Memory B cell (primary cell): Measurements from ENCODE around the gene DNAH14.
"Not testable (repeated sequence)": the region's sequence is repeated elsewhere in the genome, so short reads cannot be mapped to it uniquely, and the experiment has no call there.

Experiments used
- ATAC-seq: fragments of 150-1000 bp; cut with Tn5 transposase; 2 replicates; pipeline ENCODE4 v1.10.0; 2021; ENCODE audit warnings: low read depth, mild to moderate bottlenecking, moderate library complexity
- DNase-seq, 2 donors: peaks; one replicate each; pipeline ENCODE4 v3.0.0; 2022; ENCODE audit warnings: low spot score in 2 of 2
- H3K27ac Mint-ChIP-seq: one replicate; pipeline ENCODE4 v1.8.0; 2022; ENCODE audit warnings: mild to moderate bottlenecking, moderate library complexity, mixed read lengths
- H3K27me3 Mint-ChIP-seq: one replicate; pipeline ENCODE4 v1.8.0; 2022; ENCODE audit warnings: mixed read lengths
- H3K36me3 Mint-ChIP-seq: one replicate; pipeline ENCODE4 v1.8.0; 2022; ENCODE audit warnings: mild to moderate bottlenecking, mixed read lengths
- H3K4me1 Mint-ChIP-seq: one replicate; pipeline ENCODE4 v1.8.0; 2022; ENCODE audit warnings: mixed read lengths
- H3K4me3 Mint-ChIP-seq: one replicate; pipeline ENCODE4 v1.8.0; 2022; ENCODE audit warnings: mild to moderate bottlenecking, moderate library complexity, mixed read lengths
- H3K9me3 Mint-ChIP-seq: one replicate; pipeline ENCODE4 v1.8.0; 2022; ENCODE audit warnings: mixed read lengths

The DNAH14 gene

DNA sequence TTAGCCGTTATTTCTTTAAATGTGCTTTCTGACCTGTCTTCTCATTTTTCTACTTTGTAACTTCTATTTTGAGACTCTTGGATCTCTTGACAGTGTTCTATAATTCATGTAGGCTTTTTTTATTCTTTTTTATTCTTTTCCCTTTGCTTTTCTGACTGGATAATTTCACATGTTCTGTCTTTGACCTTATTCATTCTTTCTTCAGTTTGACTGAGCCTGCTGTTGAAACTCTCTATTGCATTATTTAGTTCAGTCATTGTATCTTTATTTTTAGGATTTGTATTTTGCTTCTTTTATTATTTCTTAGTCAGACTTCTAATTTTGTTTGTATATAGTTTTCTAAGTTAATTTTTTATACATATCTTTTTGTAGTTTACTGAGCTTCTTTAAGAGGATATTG is 66.1 kb downstream of the DNAH14 start:
- H3K4me3 Mint-ChIP-seq, result no peak overlapping the region
- H3K4me1 Mint-ChIP-seq, result no peaks in the 10 kb centered on the region
- no peak for ATAC-seq
- no peak for DNase-seq
- no peak overlapping the region for H3K27ac Mint-ChIP-seq
- H3K36me3 Mint-ChIP-seq, result peaks cover 2% of the 10 kb centered on the region
- H3K9me3 Mint-ChIP-seq, result peaks cover 18% of the 10 kb centered on the region
- H3K27me3 Mint-ChIP-seq, result no peaks in the 10 kb centered on the region

DNA sequence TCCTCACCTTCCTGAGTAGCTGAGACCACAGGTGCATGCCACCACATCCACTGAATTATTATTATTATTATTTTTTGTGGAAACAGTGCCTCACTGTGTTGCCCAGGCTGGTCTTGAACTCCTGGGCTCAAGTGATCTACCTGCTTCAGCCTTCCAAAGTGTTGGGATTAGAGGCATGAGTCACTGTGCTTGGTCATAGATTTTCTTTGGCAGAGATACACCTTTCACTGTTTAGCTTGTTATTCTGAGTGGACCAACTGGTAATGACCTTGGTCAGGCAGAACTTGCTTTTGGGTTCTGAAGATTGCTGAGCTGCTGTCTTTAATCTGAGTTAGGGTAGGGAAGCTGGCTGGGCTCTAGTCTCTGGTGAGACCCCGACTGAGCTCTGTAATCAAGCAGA is 66.8 kb downstream of the DNAH14 start:
- no peak overlapping the region for H3K4me3 Mint-ChIP-seq
- DNase-seq (no peak), ATAC-seq (no peak)
- H3K4me1 Mint-ChIP-seq, result no peaks in the 10 kb centered on the region
- no peaks in the 10 kb centered on the region for H3K27me3 Mint-ChIP-seq
- H3K36me3 Mint-ChIP-seq, result peaks cover 2% of the 10 kb centered on the region
- no peak overlapping the region for H3K27ac Mint-ChIP-seq
- peaks cover 19% of the 10 kb centered on the region for H3K9me3 Mint-ChIP-seq

DNA sequence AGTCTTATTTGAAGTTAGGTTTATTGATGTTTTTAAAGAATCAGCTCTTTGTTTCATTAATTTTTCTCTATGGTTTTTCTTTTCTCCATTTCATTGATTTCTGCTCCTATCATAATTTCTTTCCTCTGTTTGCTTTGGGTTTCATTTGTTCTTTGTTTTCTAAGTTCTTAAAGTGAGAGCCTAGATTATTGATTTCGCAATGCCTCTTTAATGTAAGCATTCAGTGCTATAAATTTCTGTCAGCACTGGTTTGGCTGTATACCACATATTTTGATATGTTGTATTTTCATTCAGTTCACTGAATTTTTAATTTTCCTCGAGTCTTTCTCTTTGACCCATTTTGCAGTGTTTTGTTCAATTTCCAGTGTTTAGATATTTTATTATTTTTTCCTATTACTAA is 68.7 kb downstream of the DNAH14 start:
- Mint-ChIP-seq H3K4me1 (no peaks in the 10 kb centered on the region), H3K27me3 (no peaks in the 10 kb centered on the region), H3K27ac (no peak overlapping the region), H3K4me3 (no peak overlapping the region), H3K36me3 (peaks cover 2% of the 10 kb centered on the region), H3K9me3 (peaks cover 16% of the 10 kb centered on the region)
- DNase-seq, result no peak
- no peak for ATAC-seq

DNA sequence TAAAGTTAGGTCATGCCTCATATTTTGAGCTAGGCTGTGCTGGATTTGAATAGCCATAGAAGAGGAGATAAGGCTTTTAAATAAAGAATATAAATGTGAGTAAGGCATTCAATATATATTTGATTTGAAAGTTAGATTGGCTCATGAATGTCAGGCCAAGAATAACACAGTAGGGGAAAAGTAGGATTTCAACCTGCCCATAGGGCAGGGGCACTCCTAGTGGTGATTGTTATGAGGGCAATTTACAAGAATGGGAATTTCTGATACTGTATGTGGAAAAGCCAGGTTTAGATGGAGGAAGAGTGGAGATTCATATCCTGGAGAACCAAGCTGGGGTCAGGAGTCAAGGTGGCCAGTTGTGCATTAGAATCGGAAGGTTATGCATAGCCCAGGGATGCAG is 74.9 kb downstream of the DNAH14 start:
- no peak overlapping the region for H3K4me3 Mint-ChIP-seq
- H3K9me3 Mint-ChIP-seq, result peaks cover 18% of the 10 kb centered on the region
- H3K4me1 Mint-ChIP-seq, result no peaks in the 10 kb centered on the region
- DNase-seq (no peak), ATAC-seq (no peak)
- no peaks in the 10 kb centered on the region for H3K36me3 Mint-ChIP-seq
- peaks cover 4% of the 10 kb centered on the region for H3K27me3 Mint-ChIP-seq
- H3K27ac Mint-ChIP-seq, result no peak overlapping the region

- H3K4me3 Mint-ChIP-seq, H3K27me3 Mint-ChIP-seq, DNase-seq, H3K27ac Mint-ChIP-seq, ATAC-seq, H3K4me1 Mint-ChIP-seq, H3K36me3 Mint-ChIP-seq: not testable (repeated sequence)
- peaks cover 18% of the 10 kb centered on the region for H3K9me3 Mint-ChIP-seq
These were observed 76.9 kb downstream of the DNAH14 start for GRCh38 chr1:225006352-225006751.

DNA sequence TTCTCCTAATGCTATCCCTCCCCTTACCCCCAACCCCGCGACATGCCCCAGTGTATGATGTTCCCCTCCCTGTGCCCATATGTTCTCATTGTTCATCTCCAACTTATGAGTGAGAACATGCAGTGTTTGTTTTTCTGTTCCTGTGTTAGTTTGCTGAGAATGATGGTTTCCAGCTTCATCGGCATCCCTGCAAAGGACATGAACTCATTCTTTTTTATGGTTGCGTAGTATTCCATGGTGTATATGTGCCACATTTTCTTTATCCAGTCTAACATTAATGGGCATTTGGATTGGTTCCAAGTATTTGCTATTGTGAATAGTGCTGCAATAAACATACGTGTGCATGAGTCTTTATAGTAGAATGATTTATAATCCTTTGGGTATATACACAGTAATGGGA is 78.6 kb downstream of the DNAH14 start:
- H3K4me3 Mint-ChIP-seq, H3K27me3 Mint-ChIP-seq, DNase-seq, H3K4me1 Mint-ChIP-seq, H3K36me3 Mint-ChIP-seq, H3K27ac Mint-ChIP-seq, ATAC-seq: not testable (repeated sequence)
- H3K9me3 Mint-ChIP-seq, result peaks cover 24% of the 10 kb centered on the region

DNA sequence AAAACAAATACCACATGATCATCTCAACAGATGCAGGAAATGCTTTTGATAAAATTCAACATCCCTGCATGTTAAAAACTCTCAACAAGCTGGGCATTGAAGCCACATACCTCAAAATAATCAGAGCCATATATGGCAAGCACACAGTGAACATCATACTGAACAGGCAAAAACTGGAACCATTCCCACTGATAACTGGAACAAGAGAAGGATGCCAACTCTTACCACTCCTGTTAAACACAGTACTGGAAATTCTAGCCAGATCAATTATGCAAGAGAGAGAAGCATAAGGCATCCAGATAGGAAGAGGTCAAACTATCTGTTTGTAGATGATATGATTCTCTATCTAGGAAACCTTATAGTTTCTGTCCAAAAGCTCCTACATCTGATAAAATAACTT is 91.6 kb downstream of the DNAH14 start:
- Mint-ChIP-seq H3K9me3 (peaks cover 14% of the 10 kb centered on the region), H3K36me3 (peaks cover 2% of the 10 kb centered on the region), H3K27me3 (peaks cover 2% of the 10 kb centered on the region), H3K27ac (no peak overlapping the region), H3K4me1 (no peaks in the 10 kb centered on the region), H3K4me3 (no peak overlapping the region)
- DNase-seq, result no peak
- no peak for ATAC-seq

- Mint-ChIP-seq H3K9me3 (peaks cover 9% of the 10 kb centered on the region), H3K36me3 (no peaks in the 10 kb centered on the region), H3K4me1 (no peaks in the 10 kb centered on the region), H3K27me3 (no peaks in the 10 kb centered on the region), H3K4me3 (no peak overlapping the region), H3K27ac (no peak overlapping the region)
- no peak for ATAC-seq
- no peak for DNase-seq
These were observed 97.2 kb downstream of the DNAH14 start for GRCh38 chr1:225026701-225027100.

GRCh38 chr1:225036441-225036840 is 107.0 kb downstream of the DNAH14 start:
- not testable (repeated sequence) for H3K27ac Mint-ChIP-seq, H3K36me3 Mint-ChIP-seq, H3K27me3 Mint-ChIP-seq, ATAC-seq, H3K9me3 Mint-ChIP-seq, H3K4me3 Mint-ChIP-seq, DNase-seq, H3K4me1 Mint-ChIP-seq

DNA sequence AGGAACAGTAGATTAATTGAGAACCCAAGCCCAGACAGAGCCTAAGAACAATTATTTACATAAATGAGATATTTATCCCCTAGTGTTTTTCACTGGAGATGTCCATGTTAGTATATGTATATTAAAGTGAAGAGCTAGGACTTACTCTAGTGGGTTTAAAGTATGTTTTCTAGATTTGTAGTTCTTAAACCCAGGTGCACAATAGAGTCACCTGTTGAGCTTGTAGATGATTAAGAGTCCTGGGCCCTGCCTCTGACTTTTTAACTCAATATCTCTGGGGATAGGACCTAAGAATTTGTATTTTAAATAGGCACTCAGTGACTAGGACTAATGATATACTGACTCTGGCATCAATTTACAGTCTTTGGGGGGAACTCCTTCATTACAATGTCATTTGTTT is 112.8 kb downstream of the DNAH14 start:
- Mint-ChIP-seq H3K9me3 (no peaks in the 10 kb centered on the region), H3K36me3 (no peaks in the 10 kb centered on the region), H3K27ac (no peak overlapping the region), H3K27me3 (peaks cover 3% of the 10 kb centered on the region), H3K4me1 (no peaks in the 10 kb centered on the region), H3K4me3 (no peak overlapping the region)
- no peak for DNase-seq
- no peak for ATAC-seq

DNA sequence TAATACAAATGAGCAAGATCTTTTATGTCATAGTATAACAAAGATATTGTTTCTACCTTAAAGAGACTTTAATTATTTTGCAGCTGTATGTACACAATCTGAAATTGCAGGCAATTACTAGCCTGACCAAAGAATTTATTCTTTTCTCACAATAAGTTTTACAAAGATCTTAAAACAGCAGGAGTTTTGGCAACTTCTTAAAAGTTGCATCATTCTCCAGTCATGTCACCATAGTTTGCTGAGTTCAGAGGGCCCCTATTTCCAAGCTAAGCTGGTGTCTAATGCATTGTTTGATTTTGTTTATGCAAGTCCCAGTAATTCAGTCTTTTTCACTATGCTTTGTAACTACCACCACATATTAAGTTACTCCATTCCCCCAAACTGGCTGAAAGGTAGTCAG is 114.8 kb downstream of the DNAH14 start:
- Mint-ChIP-seq H3K27me3 (peaks cover 1% of the 10 kb centered on the region), H3K4me3 (no peak overlapping the region), H3K4me1 (no peaks in the 10 kb centered on the region), H3K36me3 (no peaks in the 10 kb centered on the region), H3K27ac (no peak overlapping the region), H3K9me3 (no peaks in the 10 kb centered on the region)
- DNase-seq (no peak), ATAC-seq (no peak)

GRCh38 chr1:225049594-225049993 is 120.1 kb downstream of the DNAH14 start:
- H3K4me3 Mint-ChIP-seq, result no peak overlapping the region
- DNase-seq, result no peak
- peaks cover 1% of the 10 kb centered on the region for H3K27me3 Mint-ChIP-seq
- no peaks in the 10 kb centered on the region for H3K4me1 Mint-ChIP-seq
- no peaks in the 10 kb centered on the region for H3K36me3 Mint-ChIP-seq
- H3K9me3 Mint-ChIP-seq, result no peaks in the 10 kb centered on the region
- no peak overlapping the region for H3K27ac Mint-ChIP-seq
- no peak for ATAC-seq

GRCh38 chr1:225063722-225064121 is 134.2 kb downstream of the DNAH14 start:
- ATAC-seq, result no peak
- H3K4me3 Mint-ChIP-seq, result no peak overlapping the region
- H3K36me3 Mint-ChIP-seq, result no peaks in the 10 kb centered on the region

DNA sequence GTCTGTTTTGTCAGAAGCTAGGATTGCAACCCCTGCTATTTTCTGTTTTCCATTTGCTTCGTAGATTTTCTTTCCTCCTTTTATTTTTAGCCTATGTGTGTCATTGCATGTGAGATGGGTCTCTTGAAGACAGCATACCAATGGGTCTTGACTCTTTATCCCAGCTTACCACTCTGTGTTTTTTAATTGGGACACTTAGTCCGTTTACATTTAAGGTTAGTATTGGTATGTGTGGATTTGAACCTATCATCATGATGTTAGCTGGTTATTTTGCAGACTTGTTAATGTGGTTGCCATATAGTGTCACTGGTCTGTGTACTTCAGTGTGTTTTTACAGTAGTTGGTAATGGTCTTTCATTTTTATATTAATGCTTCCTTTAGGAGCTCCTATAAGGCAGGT is 141.5 kb downstream of the DNAH14 start:
- ATAC-seq (no peak), DNase-seq (no peak)
- H3K27me3 Mint-ChIP-seq, result no peaks in the 10 kb centered on the region
- peaks cover 18% of the 10 kb centered on the region for H3K9me3 Mint-ChIP-seq
- H3K36me3 Mint-ChIP-seq, result no peaks in the 10 kb centered on the region
- no peaks in the 10 kb centered on the region for H3K4me1 Mint-ChIP-seq
- no peak overlapping the region for H3K4me3 Mint-ChIP-seq
- no peak overlapping the region for H3K27ac Mint-ChIP-seq

More at GRCh38 chr1:225063722-225064121, 134.2 kb downstream of the DNAH14 start:
- no peak for DNase-seq
- peaks cover 2% of the 10 kb centered on the region for H3K27me3 Mint-ChIP-seq
- H3K4me1 Mint-ChIP-seq, result no peaks in the 10 kb centered on the region
- peaks cover 13% of the 10 kb centered on the region for H3K9me3 Mint-ChIP-seq
- H3K27ac Mint-ChIP-seq, result no peak overlapping the region

DNA sequence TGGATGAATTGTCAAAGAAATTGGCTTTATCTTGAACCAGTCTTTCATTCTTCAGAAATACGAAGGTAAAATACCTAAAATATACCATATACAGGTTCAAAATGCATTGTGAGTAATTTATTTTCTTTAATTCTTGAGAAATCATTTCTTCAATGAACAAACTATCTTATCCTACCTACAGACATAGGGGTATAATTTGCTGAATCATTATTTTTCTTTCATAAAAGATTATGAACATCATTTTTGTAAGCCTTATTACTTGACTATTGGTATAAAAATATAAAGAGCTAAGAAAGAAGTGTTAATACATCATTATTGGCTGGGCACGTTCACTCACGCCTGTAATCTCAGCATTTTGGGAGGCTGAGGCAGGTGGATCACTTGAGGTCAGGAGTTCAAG is 167.7 kb downstream of the DNAH14 start:
- DNase-seq (no peak), ATAC-seq (no peak)
- Mint-ChIP-seq H3K36me3 (no peaks in the 10 kb centered on the region), H3K27ac (no peak overlapping the region), H3K27me3 (no peaks in the 10 kb centered on the region), H3K4me3 (no peak overlapping the region), H3K9me3 (peaks cover 12% of the 10 kb centered on the region), H3K4me1 (no peaks in the 10 kb centered on the region)

DNA sequence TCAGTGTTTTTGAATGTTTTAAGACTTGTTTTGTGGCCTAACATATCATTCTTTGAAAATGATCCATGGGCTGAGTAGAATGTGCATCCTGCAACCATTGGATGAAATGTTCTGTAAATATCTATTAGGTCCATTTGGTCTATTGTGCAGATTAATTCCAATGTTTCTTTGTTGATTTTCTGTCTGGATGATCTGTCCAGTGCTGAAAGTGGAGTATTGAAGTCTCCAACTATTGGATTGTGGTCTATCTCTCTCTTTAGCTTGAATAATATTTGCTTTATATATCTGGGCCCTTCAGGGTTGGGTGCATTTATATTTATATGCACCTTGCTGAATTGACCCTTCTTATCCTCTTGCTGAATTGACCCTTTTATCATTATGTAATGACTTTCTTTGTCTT is 181.5 kb downstream of the DNAH14 start:
- Mint-ChIP-seq H3K27ac (no peak overlapping the region), H3K4me1 (no peaks in the 10 kb centered on the region), H3K36me3 (no peaks in the 10 kb centered on the region), H3K4me3 (no peak overlapping the region), H3K27me3 (peaks cover 3% of the 10 kb centered on the region), H3K9me3 (peaks cover 1% of the 10 kb centered on the region)
- ATAC-seq, result no peak
- no peak for DNase-seq
